GM18951 (cell line): ENCODE data around the gene UBALD1.

ENCODE experiments used
- POLR2A ChIP-seq: IDR thresholded peaks from 4 replicates; pipeline ENCODE4 v1.6.1; 2011; ENCODE audit warnings: mild to moderate bottlenecking; ENCODE audit not compliant: insufficient read length, insufficient read depth; ENCODE audit errors: extremely low read depth
- in situ Hi-C: fragments of 300-500 bp; cut with MboI; formaldehyde crosslinking; loops from one replicate; pipeline ENCODE4 v1.12.0; 2022; ENCODE audit warnings: low sequenced_read_pairs, mixed read lengths, inconsistent platforms; ENCODE audit not compliant: unreplicated experiment

Gene UBALD1

GRCh38 chr16:4614571-4615383 is at the start of gene UBALD1:
TSS of gene UBALD1 (minus strand) at chr16:4614888. CDS start at chr16:4614797, 91 bp downstream.
- peak; percentile 78 for TF ChIP-seq POLR2A
- in situ Hi-C loops = no loop called here

DNA sequence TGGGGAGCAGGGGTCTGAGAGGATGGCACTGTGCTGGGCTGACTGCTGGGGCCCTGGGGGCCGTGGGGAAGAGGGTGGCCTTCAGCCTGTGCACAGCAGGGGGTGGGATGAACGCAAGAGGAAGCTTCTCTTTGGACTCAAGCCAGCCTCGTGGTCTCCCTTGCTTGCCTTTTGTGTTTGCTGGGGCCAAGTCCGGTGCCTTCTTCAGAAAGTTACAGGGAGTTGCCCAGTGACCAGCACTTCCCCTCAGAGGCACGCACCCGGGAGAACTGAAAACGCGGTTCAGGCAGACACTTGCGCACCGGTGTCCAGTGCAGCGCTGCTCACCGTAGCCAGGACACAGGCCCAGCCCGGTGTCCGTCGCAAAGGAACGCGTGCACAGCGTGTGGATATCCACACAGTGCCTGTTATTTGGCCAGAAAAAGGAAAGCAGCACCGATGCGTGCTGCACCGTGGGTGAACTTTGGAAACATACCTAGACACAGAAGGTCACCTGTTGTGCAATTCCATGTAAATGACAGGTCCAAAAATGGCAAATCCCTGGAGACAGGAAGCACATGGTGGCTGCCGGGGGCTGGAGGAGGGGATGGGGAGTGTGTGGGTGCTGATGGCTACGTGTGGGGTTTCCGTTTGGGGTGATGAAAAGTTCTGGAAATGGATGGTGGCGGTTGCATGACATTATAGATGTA is 49.2 kb upstream of the UBALD1 start:
- in situ Hi-C loops = no loop called here

DNA sequence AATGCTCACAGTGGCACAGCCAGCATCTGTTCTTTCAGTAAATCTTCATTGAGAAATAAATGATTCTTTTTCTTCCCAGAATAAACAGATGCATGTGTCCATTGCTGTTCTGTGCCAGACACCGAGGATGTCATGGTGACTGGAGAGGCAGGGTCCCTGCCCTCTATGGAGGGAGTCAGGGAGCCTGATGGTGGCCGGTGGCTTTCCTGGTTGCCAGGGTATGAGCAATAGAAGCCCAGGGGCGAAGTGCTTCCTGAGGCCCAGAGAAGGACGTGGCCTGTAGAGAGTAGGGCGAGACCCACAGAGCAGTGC is 48.7 kb upstream of the UBALD1 start:
- no peak for TF ChIP-seq POLR2A
- in situ Hi-C loops = no loop called here

More for the DNA sequence above, 49.2 kb upstream of the UBALD1 start:
- TF ChIP-seq POLR2A = no peak

DNA sequence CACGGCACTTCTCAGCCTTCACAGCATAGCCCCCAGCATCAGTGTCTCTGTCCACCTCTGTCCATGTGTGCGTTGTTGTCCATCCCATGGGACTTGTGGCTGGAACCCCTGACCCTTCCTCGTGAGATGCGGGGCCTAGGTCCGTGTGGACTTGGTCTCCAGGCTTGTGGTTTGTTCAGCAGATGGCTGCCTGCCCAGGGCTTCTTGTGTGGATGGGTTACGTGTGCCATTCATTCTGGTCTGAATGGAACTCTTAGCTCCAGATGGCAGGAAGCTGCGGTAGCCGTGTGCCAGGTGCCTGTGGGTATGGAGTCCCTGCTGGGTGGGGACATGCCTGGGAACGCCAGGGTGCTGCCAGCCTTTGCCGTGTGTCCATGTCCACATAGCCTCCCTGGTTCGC is 47.0 kb upstream of the UBALD1 start:
- in situ Hi-C loops = no loop called here
- no peak for TF ChIP-seq POLR2A

DNA sequence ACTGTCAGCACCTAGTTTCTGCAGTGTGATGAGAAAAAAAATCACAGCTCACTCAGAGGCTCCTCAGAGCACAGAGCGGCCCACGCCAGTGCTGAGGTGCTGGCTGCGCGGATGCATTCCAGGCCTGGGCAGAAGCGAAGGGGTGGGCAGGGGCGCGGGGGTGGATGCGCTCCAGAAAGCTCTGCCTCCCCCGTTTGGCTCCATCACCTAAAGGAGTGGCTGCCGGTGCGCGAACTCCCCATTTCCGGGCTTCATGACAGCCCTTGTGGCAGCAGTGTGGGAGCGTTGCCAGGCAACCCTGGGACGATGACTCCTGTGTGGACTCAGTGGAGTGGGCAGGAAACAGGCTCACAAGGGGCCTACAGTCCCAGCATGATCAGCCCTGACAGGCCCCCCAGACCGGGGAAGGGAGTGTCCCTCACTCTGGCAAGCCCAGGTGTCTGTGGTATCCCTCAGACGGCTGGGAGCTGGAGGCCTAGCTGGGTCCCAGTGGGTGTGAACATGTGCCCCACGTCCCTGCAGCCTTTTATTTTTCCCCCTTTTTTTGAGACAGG is 45.8 kb upstream of the UBALD1 start:
- in situ Hi-C loops = no loop called here
- TF ChIP-seq POLR2A = no peak

DNA sequence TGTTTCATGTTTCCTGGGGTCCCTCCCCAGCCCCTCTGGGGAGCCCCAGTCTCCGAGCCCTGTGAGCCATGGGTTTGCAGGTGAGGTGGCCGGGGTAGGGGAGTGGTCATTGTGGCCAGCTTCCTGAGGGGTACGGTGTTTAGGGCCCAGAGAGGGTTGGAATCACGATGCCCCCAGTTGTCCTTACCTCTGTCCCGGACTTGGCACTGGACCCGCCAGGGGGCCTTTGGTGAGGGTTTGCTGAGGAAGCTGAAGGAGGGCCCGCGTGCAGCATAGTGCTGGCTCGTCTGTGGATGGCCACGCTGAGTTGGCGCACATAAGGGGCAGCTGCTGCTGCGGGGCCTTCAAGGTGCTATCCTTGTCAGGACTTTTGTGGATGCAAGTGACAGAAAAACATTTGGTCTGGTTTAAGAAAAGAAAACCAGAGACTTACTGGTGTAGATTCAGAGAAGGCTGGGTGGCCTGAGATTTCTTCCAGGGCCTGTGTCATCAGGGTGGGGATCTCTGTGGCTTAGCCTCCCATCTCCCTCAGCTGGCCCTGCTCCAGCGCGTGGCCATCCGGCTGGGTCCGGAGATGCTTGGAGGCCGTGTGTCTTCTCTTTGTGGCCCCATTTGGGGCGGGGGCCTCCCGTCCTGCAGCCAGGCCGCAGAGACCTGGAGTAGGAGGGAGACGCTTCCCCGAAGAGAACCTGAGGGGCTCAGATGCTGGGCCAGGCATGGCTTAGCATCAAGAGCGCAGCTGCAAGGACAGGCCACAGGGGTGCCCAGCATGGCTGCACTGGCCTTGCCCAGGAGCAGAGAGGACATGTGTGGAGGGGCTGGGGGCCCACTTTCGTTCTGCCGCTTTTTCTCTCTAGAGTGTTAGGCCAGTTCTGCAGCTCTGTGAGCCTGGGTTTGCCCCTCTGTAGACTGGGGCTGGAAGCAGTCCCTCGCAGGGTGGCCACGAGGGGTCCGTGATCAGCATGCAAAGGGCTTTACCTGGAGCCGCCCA is 45.0 kb upstream of the UBALD1 start:
- TF ChIP-seq POLR2A = no peak
- in situ Hi-C loops = no loop called here

DNA sequence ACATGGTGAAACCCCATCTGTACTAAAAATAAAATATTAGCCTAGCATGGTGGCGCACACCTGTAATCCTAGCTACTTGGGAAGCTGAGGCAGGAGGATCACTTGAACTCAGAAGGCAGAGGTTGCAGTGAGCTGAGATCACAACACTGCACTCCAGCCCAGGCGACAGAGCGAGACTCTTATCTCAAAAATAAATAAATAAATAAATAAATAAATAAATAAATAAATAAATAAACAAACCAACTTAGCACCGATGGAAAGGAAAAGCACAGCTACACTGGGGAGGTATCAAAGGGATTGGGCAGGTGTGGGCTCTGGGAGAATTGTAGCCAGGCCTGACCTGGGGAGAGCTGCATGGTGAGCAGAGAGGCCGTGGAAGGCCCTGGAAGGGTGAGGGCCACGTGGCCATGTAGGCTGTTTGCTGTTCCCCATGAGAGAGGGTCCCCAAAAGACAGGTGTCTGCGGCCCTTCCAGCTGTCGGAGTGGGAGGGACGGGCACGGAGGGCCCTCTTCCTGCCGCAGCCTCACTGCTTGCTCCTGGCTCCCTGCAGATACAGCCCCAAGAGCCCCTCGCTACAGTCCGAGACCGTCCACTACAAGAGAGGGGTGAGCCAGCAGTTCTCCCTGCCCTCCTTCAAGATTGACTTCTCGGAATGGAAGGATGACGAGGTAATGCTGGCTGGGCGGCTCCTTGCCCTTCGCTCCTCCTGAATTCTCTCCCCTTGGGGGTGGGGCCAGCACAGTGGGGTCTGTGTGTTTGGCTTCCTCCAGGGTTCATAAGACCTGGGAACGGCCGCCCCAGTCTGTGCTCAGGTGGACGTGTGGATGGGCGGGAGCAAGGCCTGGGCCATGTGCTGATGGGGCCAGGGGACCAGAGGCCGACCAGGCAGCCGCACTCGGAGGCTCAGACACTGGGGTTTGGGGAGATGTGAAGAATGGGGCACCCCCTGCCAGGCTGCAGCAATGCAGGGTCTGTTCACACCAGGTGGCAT is 42.3 kb upstream of the UBALD1 start:
- in situ Hi-C loops = no loop called here
- no peak for TF ChIP-seq POLR2A

DNA sequence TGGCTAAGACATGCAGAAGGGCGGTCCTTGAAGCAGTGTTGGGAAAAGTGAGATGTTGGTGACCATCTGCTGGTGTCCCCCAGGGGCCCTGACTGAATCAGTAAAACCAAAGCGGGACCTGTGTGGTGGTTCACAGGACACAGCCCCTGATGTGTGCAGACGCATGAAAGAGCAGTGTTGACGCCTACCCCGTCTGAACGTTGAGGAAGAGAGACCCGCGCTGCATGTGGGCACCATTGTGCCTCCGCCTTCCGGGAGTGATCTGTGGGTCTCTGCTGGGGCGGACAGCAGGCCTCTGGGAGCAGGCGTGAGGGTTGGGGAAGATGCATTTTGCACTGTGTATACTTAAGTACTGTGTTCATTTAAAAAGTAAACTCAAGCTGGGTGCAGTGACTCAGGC is 41.5 kb upstream of the UBALD1 start:
- in situ Hi-C loops = no loop called here
- no peak for TF ChIP-seq POLR2A

DNA sequence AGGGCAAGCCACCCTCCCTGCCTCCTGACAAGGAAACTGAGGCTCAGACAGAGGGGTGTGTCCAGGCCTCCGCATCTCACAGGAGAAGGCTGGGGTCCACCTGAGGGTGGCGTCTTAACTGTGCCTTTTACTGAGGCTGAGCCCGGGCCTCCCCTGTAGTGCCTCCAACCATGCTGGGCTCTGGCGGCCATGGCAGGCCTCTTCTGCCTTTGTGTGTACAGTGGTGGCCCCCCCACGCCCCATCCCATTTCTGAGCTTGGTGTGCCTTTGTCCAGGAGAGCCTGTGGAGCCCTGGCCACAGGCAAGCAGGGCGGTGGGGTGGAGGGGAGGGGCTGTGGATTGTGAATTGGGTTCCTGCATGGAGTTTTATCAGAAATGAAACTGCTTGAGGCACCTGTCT is 41.1 kb upstream of the UBALD1 start:
- in situ Hi-C loops = no loop called here
- no peak for TF ChIP-seq POLR2A

DNA sequence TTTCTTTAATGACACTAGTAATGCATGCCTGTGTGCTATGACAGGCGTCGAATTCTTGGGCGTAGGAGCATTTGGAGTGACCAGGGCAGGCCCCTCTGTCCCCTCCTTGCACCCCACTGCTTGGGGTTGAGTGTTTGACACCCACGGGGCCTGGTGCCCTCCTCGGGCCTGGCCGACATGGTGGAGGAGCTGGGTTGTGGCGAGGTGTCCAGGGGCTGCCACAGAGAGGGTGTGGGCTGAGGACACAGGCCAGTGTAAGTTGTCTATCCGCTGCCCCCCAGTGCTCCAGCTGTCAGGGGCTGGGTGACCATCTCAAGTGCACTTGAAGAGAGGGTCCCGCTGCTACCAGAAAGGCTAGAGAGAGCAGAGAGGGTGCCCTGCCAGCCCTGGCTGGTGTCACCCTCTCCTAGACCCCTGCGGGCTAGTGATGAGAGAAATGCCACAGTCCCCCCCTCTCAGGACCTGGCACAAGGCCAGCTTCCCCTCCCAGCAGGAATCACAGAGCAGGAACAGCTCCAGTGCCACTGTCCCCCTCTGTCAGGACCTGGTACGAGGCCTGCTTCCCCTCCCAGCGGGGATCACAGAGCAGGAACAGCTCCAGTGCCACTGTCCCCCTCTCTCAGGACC is 40.4 kb upstream of the UBALD1 start:
- TF ChIP-seq POLR2A = no peak
- in situ Hi-C loops = no loop called here
